CD4-positive, alpha-beta T cell treated with Interleukin-17A for 1 hour (primary cell): ENCODE results near the gene STK32C.

Source experiments
- DNase-seq: peaks from one replicate; pipeline ENCODE4 v3.0.0-alpha.2; 2020

The STK32C gene

DNA sequence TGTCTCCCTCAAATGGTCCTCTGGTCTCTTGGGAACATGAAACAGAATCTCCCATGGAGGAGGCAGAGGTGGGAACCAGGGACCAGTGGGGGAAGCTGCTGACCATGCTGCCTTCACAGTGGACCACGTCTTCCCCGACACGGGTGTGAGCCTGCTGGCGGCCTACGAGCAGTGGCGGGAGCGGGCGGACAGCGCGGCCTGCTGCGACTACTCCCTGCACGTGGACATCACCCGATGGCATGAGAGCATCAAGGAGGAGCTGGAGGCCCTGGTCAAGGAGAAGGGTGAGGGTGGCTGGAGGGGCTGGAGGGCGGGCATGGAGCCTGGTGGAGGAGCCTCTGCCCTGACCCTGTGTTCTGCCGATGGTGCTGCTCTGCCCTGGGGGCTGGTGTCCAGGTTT, 113.0 kb downstream of the STK32C start:
- no peak for DNase-seq

DNA sequence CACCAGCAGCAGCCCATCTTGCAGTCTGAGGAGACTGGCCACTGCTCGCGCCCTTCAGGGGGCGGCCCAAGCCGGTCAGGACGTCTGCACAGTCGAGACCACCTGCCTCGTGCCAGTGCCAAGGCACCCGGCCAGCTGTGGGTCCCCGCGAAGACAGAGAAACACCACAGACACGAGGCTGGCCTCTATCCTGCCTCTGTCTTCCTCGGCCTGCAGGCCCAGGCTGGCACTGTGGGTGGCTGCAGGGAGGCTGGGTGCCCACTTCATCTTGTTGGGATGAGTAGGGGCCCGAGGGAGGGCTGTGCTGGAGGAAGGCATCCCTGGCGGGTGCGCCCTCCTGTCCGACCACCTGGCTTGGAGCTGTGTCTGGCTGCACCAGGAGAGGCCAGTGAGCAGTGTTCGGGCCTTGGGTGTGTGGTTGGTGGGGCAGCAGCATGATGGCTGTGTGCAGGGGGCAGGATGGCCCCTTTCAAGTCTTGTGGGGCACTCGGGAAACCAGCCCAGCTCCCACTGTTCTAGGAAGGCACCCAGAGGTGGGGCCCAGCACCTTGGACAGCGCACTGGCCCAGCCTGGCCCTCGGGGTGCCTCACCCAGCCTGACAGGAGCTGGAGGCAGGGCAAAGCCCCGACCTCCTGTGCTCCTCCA, 113.7 kb downstream of the STK32C start:
- no peak for DNase-seq

- no peak for DNase-seq
Measured at GRCh38 chr10:132192991-132193665, 114.6 kb downstream of the STK32C start.

DNA sequence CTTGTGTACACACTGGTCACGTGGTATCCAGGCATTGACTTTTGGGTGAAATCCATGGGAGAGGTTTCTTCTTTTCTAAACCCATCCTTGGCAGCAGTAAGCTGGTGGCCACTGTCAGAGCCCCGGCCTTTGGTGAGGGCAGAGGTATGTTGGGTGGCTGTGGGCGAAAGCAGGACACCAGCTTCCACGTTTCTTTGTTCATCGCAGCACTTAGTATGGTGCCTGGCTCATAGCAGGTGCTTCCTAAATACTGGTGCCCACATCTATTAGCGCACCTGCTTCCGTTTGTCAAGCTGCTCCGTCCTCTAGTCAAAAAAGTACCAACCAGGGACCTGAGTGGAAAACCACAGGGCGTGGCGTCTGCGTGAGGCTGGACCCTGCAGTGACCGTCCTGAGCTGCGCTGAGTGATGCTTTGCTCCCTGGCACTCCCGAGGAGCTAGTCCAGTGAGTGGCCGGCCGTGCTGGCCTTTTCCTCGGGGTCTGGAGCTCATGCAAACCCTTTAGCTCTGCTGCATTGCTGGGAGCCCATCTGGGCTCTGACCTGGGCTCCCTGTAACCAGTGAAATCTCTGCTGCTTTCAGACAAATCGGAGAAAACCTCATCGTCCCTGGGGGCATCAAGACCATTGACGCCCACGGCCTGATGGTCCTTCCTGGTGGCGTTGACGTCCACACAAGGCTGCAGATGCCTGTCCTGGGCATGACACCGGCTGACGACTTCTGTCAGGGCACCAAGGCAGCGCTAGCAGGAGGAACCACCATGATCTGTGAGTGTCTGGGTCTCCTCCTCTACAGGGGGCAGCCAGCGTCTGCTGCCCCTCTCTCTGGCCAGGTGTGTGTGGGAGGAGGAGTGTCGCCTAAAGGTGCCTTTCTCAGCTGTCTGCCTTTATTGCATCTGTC, 115.4 kb downstream of the STK32C start:
- no peak for DNase-seq

DNA sequence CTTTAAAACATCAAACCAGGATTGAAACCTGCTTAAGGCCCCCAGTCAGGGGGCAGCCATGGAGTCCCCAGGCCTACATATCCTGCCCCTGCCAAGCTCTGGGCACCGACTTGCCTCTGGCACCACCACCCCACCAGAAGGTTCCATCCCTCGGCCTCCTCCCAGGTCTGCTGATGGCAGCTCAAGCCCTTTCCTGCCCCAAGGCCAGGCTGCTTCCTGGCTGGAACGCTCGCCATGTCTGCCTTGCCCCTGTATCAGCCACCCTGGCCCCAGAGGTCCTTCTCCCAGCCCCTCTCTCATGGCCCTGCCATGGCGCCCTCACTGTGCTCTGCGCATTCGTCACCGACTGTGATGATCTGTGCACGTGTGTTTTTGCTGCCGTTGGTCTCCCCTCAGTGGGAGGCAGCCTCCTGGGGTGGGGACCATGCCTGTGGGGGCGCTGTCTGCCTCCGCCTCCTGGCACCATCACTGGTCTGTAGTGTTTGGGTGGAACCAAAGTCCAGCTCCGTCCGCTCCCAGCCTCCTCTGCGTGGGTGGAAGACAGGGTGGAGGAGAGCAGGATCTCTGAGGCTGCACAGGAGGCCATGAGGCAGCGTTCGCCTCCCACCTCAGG, 117.8 kb downstream of the STK32C start:
- no peak for DNase-seq

DNA sequence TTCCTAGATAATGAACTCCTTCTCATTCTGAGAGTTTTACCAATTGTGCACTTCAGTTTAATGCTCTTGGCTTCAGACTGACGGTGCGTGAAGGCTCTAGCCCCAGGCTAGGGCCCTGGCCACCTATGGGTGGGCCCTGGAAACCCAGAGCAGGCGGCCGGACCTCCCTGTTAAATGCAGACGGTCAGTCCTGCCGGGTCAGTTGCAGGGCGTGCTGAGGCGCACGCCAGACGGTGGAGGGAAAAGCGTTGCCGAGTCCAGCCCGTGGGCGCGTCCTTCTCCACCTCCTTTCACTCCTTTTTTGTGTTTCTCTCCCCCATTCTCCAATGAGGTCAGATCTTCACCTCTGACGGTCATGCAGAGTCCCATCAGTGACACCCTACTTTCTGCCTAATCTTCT, 118.7 kb downstream of the STK32C start:
- DNase-seq = no peak

- DNase-seq = no peak
Measured at GRCh38 chr10:132188331-132188730, 119.4 kb downstream of the STK32C start.

- no peak for DNase-seq
Measured at GRCh38 chr10:132187430-132188138, 120.2 kb downstream of the STK32C start.

DNA sequence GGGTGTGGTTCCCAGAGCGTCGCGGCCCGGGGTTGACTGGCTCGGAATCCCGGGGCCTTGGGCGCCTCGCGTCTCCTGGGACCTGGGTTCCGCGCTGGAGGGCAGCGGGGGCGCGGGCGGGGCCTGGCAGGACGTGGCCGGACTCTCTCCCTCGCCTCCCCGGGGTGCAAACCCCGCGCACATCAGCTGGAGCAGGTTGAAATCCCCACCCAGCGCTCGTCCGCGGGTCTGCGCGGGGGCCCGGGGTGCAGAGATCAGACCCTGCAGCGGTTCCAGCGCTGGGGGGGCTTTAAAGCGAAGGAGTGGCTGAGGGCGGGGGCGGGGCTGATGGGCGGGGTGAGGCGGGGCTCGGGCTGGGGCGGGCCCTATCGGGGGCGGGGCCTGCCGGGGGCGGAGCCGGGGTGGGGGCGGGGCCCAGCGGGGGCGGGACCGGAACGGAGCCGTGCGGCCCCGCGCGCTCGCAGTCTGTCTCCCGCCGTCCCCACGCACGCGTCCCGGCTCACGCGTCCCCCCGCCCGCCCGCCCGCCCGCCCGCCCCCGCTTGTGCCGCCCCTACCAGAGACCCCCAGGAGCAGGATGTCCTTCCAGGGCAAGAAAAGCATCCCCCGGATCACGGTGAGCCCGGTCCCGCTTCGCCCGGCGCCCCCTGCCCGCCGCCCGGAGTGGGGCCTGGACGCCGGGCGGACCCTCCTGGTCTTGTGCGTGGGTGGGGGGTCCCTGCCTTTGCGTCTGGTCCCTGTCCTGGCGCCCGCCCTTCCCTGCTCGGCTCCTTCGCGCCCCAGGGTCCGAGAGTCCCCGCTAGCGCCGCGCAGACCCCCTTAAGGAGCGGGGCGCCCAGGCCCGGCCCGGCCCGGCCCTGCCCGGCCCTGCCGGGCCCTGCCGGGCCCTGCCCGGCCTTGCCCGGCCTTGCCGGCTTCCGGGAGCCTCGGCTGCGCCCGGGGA, 121.0 kb downstream of the STK32C start, which contains the start of gene DPYSL4:
TSS of gene DPYSL4 (plus strand) at position 461 of the 942 bp plus-strand sequence. CDS start at position 577, 116 bp downstream.
- no peak for DNase-seq

- DNase-seq = peak; percentile 59
Measured at GRCh38 chr10:132185601-132186487, 121.9 kb downstream of the STK32C start.

- DNase-seq = no peak
Measured at GRCh38 chr10:132184816-132185593, 122.7 kb downstream of the STK32C start.

DNA sequence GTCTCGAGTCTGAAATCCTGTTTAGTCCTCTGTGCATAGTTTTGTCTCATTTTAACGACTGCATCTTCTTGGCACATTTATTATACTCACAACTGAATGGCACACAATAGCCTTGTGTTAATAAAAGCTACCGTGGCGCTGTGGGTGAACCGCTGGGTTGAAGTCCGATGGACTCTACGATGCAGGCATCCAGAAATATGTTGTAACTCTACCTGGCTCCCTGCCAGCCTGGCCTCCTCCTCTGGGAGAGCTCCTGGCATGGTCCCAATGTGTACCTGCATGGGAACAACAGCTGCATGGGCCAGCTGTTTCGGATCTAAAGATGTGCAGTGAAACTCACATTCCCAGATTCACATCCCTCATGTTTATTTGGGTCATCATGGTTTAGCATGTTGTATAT, 124.7 kb downstream of the STK32C start:
- no peak for DNase-seq

GRCh38 chr10:132182591-132182990, 125.2 kb downstream of the STK32C start:
- no peak for DNase-seq

DNA sequence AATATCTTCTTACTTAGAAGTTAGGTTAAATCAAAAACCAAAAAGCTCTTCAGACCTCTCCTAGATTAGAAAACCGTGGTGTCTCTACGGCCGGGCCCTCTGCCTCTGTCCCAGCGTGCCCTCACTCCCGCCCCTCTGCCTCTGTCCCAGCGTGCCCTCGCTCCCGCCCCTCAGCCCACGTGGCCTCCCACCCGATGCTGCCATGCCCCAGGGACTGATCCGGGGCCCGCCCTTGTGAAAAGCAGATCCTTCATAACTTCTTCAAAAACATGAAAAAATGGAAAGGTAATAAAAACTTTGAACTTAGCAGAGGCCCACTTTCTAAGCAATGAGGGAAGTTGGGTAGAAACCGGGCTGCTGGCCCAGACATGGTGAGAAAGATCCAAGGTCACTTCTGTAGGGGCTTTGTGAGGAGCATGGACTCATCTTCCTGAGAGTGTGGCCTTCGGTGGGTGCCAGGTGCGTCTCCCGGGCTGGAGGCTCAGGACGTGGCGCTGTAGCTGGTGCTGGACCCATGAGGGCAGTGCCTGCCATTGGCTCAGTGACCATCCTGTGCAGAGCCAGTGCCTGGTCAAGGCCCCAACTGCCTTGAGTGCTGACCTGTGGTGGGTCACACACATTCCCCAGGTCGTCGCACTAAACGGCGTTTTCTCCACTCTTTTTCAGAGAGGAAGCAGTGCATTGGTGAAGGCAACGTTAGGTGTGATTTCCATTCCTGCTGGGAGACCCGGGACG, 125.9 kb downstream of the STK32C start:
- no peak for DNase-seq

DNA sequence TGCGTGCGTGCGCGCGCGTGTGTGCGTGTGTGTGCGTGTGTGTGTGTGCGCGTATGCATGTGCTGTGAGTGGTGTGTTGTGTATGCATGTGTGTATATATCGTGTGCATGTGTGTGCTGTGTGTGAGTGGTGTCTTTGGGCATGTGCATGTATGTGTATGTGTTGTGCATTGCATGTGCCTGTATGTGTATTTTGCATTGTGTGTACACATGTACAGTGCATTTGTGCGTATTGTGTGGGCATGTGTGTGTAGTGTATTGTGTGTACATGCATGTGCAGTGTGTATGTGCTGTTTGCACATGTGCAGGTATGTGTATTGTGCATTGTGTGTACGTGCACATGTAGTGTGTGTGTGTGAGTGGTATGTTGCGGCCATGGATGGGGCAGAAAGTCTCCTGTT, 127.0 kb downstream of the STK32C start:
- no peak for DNase-seq

DNA sequence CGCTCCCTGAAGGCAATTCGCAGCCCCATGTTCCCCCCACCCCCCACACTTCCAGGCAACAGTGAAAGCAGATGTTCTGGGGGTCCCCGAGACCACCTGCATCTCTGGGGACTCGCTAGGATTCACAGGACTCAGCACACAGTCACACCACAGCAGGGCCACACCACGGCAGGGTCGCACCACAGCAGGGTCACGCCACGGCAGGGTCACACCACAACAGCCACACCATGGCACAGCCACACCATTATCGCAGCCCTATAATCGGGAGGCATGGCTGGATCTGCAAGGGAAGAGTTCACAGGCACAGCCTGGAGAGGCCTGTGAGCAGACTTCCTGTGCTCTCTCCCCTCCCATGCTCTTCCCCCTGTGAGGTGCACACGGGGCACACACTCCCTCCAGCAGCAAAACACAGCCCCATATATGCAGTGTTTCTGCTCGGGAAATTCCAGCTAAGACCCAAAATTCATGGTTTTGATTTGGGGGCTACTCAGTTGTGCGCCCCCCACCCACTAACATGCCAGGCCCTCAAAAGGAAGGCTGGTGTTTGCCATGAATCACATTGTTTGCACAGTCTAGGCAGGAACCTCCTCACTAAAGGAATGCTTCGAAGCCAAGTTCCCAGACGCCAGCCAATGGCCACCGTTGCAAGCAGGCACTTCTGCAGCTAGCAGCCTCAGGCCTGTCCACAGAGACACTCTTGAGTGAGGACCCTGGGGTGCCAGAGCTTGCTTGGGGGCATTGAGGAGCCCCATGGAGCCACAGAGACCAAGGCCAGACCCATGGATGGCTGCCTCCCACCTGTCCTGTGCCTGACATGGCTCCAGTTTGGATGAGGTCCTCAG, 128.0 kb downstream of the STK32C start:
- DNase-seq = no peak

DNA sequence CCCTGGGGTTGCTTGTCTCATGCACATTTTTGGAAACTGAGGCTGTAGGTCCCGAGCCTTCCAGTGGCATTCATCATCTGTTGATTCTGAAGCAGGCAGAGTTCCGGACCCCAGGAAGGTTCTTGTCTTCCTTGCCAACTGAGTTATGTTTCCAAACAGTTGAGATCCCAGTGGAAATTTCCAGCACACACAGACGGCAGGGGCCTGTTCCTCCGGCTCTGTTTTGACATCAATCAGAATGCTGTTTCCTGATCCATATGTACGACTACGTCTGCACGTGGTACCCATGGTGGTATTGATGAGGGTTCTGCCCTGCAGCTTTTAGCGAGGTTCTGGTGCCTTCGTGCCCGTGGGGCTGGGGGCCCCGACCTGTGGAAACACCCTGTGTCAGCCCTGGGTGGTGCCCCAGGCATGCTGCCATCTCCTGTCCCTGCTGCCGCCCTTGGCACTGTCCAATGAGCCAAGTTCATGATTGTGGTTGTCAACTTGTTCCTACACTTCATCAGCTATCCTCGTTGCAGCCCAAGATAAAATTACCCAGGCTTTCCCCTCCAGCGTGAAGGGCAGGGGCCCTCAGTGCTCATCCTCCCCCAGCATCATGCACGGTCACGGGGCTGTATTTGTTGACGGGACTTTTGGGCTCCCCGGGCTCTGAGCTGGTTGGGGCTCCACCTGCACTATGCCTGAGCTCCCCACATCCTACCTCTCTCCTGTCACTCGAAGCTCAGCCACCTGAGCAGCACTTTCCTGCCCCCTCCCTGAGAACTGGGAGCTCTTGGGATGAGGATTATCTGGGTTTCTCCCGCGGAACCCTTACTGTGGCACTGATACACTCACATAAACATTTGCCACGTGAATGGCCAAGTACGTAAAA, 128.8 kb downstream of the STK32C start:
- DNase-seq = no peak
